Mesendoderm (in vitro differentiated cells): ENCODE results near the gene MYBBP1A.
"Not testable (repeated sequence)": the region's sequence is repeated elsewhere in the genome, so short reads cannot be mapped to it uniquely, and the experiment has no call there.

Source experiments
- DNase-seq: peaks from one replicate; pipeline ENCODE4 v3.0.0; 2013
- H2AK5ac ChIP-seq: 2 replicates; pipeline ENCODE4 v1.6.1; 2013; ENCODE audit warnings: low read length, inconsistent platforms
- H2BK120ac ChIP-seq: 2 replicates; pipeline ENCODE4 v1.6.1; 2013; ENCODE audit warnings: low read depth, mild to moderate bottlenecking, low read length, moderate library complexity, mixed read lengths
- H2BK15ac ChIP-seq: replicated peaks from 2 replicates; pipeline ENCODE4 v1.6.1; 2013; ENCODE audit warnings: low read depth, mild to moderate bottlenecking, moderate library complexity
- H2BK5ac ChIP-seq: 2 replicates; pipeline ENCODE4 v1.6.1; 2013; ENCODE audit warnings: low read length, inconsistent platforms
- H3K18ac ChIP-seq: 2 replicates; pipeline ENCODE4 v1.6.1; 2013; ENCODE audit warnings: mild to moderate bottlenecking, low read length, mixed read lengths
- H3K23ac ChIP-seq: one replicate; pipeline ENCODE4 v1.6.1; 2013; ENCODE audit warnings: low read length
- H3K27ac ChIP-seq: 2 replicates; pipeline ENCODE4 v1.5.1; 2013; ENCODE audit warnings: low read depth, mild to moderate bottlenecking, inconsistent platforms, low read length, moderate library complexity
- H3K27me3 ChIP-seq: 2 replicates; pipeline ENCODE4 v1.6.1; 2013; ENCODE audit warnings: low read length, control low read depth, mild to moderate bottlenecking, inconsistent platforms; ENCODE audit not compliant: insufficient read depth, poor library complexity
- H3K36me3 ChIP-seq: 2 replicates; pipeline ENCODE4 v1.6.1; 2013; ENCODE audit warnings: low read length, inconsistent platforms; ENCODE audit not compliant: control insufficient read depth, insufficient read depth
- H3K4ac ChIP-seq: one replicate; pipeline ENCODE4 v1.6.1; 2013; ENCODE audit warnings: low read depth, mild to moderate bottlenecking, low read length, moderate library complexity
- H3K4me1 ChIP-seq: 2 replicates; pipeline ENCODE4 v1.6.1; 2013; ENCODE audit warnings: low read depth, low read length, inconsistent platforms; ENCODE audit not compliant: control insufficient read depth
- H3K4me2 ChIP-seq: 2 replicates; pipeline ENCODE4 v1.6.1; 2013; ENCODE audit warnings: low read length
- H3K4me3 ChIP-seq: 2 replicates; pipeline ENCODE4 v1.5.1; 2013; ENCODE audit warnings: mild to moderate bottlenecking, low read length
- H3K56ac ChIP-seq: one replicate; pipeline ENCODE4 v1.6.1; 2013; ENCODE audit warnings: low read length
- H3K79me1 ChIP-seq: 2 replicates; pipeline ENCODE4 v1.6.1; 2013; ENCODE audit warnings: low read length, inconsistent platforms
- H3K79me2 ChIP-seq: 2 replicates; pipeline ENCODE4 v1.6.1; 2013; ENCODE audit warnings: mild to moderate bottlenecking, low read length; ENCODE audit not compliant: control insufficient read depth, insufficient read depth
- H3K9ac ChIP-seq: 2 replicates; pipeline ENCODE4 v1.6.1; 2013; ENCODE audit warnings: low read length, inconsistent platforms
- H4K5ac ChIP-seq: one replicate; pipeline ENCODE4 v1.6.1; 2013; ENCODE audit warnings: low read length
- H4K8ac ChIP-seq: one replicate; pipeline ENCODE4 v1.6.1; 2013; ENCODE audit warnings: low read depth, mild to moderate bottlenecking, control low read depth, low read length, moderate library complexity
- WGBS: extraction: QIAGEN DNeasy Blood & Tissue Kit; methylation state at CpG from one replicate; pipeline ENCODE4 v1.1.7; 2013; ENCODE audit warnings: low lambda C conversion rate, missing lambda C conversion rate; ENCODE audit not compliant: insufficient coverage; ENCODE audit errors: extremely low coverage; 5-methylcytosine and 5-hydroxymethylcytosine counted together

MYBBP1A gene

DNA sequence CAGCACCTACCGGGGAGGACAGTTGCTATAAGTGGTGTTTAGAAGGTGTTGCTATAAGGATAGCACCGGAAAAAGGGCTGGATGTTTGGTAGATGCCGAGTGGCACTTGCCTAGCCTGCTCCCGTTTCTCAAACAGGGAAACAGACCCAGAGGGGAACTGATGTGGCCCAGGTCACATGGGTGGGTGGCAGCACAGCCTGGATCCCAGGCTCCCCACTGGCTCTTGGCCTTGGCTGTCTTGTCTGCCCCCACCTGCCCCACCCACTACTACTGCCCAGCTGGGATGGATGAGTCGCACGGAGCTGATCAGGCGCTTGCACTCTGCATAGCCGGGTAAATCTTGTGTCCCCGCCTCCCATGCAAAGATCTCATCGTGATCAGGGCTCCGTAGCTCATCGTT lies 36.3 kb upstream of the MYBBP1A start:
- Histone ChIP-seq H4K8ac (no peak overlapping the region), H3K4me1 (peaks cover 2% of the 10 kb centered on the region), H3K23ac (no peak overlapping the region), H2BK5ac (no peak overlapping the region), H3K18ac (no peak overlapping the region), H2AK5ac (no peak overlapping the region), H4K5ac (no peak overlapping the region), H3K4ac (no peak overlapping the region), H2BK15ac (no peak overlapping the region), H3K79me2 (no peaks in the 10 kb centered on the region), H3K9ac (no peak overlapping the region), H2BK120ac (no peak overlapping the region), H3K27ac (no peak overlapping the region), H3K4me2 (no peak overlapping the region), H3K27me3 (no peaks in the 10 kb centered on the region), H3K56ac (no peak overlapping the region), H3K79me1 (no peaks in the 10 kb centered on the region), H3K36me3 (no peaks in the 10 kb centered on the region), H3K4me3 (no peak overlapping the region)
- WGBS, result no CpG with 5 or more reads among the region's 12 CpGs
- DNase-seq, result no peak

DNA sequence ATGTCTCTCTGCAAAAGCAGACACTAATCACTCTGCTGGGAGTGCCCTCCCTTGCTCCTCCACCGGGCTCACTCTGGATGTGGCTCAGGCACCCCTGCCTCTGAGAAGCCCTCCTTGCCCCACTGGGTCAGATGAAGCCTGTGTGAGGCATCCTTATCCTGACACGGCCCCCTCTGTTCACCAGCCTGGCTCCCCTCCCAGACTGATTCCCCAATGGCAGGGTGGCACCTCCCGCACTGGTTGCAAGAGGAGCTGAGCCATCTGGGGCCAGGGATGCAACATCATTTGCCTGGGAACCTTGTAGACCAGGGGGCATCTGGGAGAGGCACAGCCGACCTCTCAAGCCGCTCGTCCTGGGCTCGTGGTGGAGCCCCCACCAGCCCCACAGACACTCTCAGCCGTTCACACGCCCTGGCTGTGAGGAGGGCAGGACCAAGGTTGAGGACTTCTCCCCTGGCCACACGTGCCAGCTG lies 35.8 kb upstream of the MYBBP1A start:
- no peak overlapping the region for H3K4me2 ChIP-seq
- H2BK15ac ChIP-seq, result no peak overlapping the region
- H2BK120ac ChIP-seq, result no peak overlapping the region
- peaks cover 2% of the 10 kb centered on the region for H3K4me1 ChIP-seq
- H4K5ac ChIP-seq, result no peak overlapping the region
- no peaks in the 10 kb centered on the region for H3K79me1 ChIP-seq
- H3K4ac ChIP-seq, result no peak overlapping the region
- no peak for DNase-seq
- H3K4me3 ChIP-seq, result no peak overlapping the region
- H2BK5ac ChIP-seq, result no peak overlapping the region
- WGBS, result no CpG with 5 or more reads among the region's 10 CpGs
- no peaks in the 10 kb centered on the region for H3K79me2 ChIP-seq
- no peak overlapping the region for H4K8ac ChIP-seq
- no peak overlapping the region for H3K18ac ChIP-seq
- no peak overlapping the region for H3K27ac ChIP-seq
- no peak overlapping the region for H3K23ac ChIP-seq
- H3K56ac ChIP-seq, result no peak overlapping the region
- H3K27me3 ChIP-seq, result no peaks in the 10 kb centered on the region
- no peak overlapping the region for H2AK5ac ChIP-seq
- H3K9ac ChIP-seq, result no peak overlapping the region
- H3K36me3 ChIP-seq, result no peaks in the 10 kb centered on the region

GRCh38 chr17:4590042-4590441 lies 34.9 kb upstream of the MYBBP1A start:
- H3K9ac ChIP-seq, H2BK5ac ChIP-seq, H3K4me3 ChIP-seq, H2BK15ac ChIP-seq, H4K8ac ChIP-seq, H3K36me3 ChIP-seq, H2AK5ac ChIP-seq, DNase-seq, H3K56ac ChIP-seq, H3K79me2 ChIP-seq, H3K4me2 ChIP-seq, H4K5ac ChIP-seq, H3K4me1 ChIP-seq, H3K18ac ChIP-seq, H3K27me3 ChIP-seq, H3K4ac ChIP-seq, H3K27ac ChIP-seq, H3K23ac ChIP-seq, H2BK120ac ChIP-seq, H3K79me1 ChIP-seq: not testable (repeated sequence)
- no CpG with 5 or more reads among the region's 11 CpGs for WGBS

DNA sequence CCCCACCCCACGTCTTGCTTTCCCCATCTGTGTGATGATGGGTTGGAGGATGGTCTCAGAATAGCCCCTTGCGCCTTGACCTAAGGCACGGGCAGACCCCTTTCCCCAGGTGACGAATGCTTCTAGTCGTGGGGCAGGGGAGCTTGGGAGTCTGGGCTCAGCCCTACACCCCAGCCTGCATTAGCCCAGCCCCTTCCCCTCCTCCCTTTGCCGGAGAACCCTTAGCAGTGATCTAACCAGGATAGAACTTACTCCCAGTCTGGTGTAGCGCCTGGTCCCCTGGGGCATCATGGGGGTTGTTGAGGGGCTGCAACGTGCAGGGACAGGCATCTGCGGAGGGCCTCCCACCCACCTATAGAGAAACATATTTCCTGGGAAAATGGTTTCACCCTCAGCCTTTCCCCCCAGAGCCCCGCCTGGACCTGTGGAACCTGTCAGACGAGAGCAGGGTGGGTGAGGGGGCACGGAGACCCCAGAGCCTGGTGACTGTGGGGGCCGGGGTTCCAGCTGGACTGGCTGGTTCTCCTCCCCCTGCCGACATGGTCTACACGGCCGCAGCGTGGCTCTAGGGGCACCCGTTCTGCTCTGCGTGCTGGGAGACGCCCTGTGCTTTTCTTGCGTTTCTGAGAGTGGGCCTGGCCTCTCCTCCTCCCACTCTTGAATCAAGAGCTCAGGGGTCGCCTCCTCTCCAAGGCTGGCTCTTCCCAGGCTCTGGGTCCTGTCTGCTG lies 33.9 kb upstream of the MYBBP1A start:
- Histone ChIP-seq H3K27me3 (peaks cover 10% of the 10 kb centered on the region), H3K36me3 (no peaks in the 10 kb centered on the region), H2AK5ac (no peak overlapping the region), H2BK120ac (no peak overlapping the region), H3K79me2 (no peaks in the 10 kb centered on the region), H3K9ac (no peak overlapping the region), H2BK15ac (no peak overlapping the region), H3K79me1 (no peaks in the 10 kb centered on the region), H2BK5ac (no peak overlapping the region), H3K4me2 (no peak overlapping the region), H3K23ac (no peak overlapping the region), H3K4me1 (no peaks in the 10 kb centered on the region), H3K4ac (no peak overlapping the region), H3K18ac (no peak overlapping the region), H3K27ac (no peak overlapping the region), H3K56ac (no peak overlapping the region), H4K8ac (no peak overlapping the region), H3K4me3 (no peak overlapping the region), H4K5ac (no peak overlapping the region)
- WGBS, result no CpG with 5 or more reads among the region's 22 CpGs
- DNase-seq, result no peak

DNA sequence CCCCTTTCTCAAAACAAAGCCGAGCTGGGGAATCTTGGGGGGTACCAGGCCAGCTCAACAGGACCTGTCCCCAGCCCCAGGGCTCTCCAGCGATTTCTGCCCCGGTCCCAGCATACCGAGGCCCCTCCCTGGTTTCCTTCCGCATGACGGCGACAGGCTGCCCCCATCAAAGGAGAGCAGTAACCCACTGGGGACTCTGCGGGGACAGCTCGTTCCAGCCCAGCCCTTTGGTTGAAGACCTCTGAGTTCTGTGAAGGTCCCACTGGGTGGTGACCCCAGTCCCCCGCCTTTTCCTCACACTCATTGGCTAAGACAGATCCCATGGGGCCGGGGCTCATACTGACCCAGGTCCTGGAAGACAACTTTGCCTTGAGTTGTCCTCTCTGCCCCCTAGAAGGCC lies 33.2 kb upstream of the MYBBP1A start:
- Histone ChIP-seq H4K5ac (no peak overlapping the region), H3K4me1 (no peaks in the 10 kb centered on the region), H2AK5ac (no peak overlapping the region), H3K27me3 (peaks cover 12% of the 10 kb centered on the region), H3K27ac (no peak overlapping the region), H3K9ac (no peak overlapping the region), H3K79me1 (no peaks in the 10 kb centered on the region), H4K8ac (no peak overlapping the region), H3K4me2 (no peak overlapping the region), H3K4ac (no peak overlapping the region), H3K56ac (no peak overlapping the region), H3K4me3 (no peak overlapping the region), H3K23ac (no peak overlapping the region), H3K36me3 (no peaks in the 10 kb centered on the region), H3K79me2 (no peaks in the 10 kb centered on the region), H3K18ac (no peak overlapping the region), H2BK5ac (no peak overlapping the region), H2BK120ac (no peak overlapping the region), H2BK15ac (no peak overlapping the region)
- WGBS, result no CpG with 5 or more reads among the region's 11 CpGs
- no peak for DNase-seq

DNA sequence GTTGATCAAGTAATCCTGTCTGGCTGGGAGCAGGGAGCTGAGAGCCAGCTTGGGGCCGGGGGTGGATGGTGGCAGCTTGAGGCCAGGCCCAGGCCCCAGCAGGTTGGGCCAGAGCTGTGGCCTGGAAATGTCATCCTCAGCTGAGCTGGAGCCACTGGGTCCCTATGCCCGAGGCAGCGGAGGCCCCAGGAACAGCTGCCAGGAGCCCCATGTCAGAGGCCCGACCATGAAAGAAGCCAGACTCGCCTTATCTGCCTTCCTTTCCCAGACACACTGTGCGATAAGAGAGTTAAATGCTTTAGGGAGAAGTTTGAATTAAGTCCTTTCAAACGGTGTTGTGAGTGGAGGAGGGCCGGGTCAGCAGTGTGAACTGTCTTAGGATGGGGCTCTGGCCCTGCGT lies 32.6 kb upstream of the MYBBP1A start:
- no peak overlapping the region for H3K23ac ChIP-seq

More for the DNA sequence above, 32.6 kb upstream of the MYBBP1A start:
- Histone ChIP-seq H2AK5ac (no peak overlapping the region), H4K5ac (no peak overlapping the region), H3K36me3 (no peaks in the 10 kb centered on the region), H2BK5ac (no peak overlapping the region), H3K79me2 (no peaks in the 10 kb centered on the region), H3K4me2 (no peak overlapping the region), H4K8ac (no peak overlapping the region), H2BK15ac (no peak overlapping the region), H2BK120ac (no peak overlapping the region), H3K4ac (no peak overlapping the region), H3K4me1 (no peaks in the 10 kb centered on the region), H3K27me3 (peaks cover 15% of the 10 kb centered on the region), H3K9ac (no peak overlapping the region), H3K27ac (no peak overlapping the region), H3K18ac (no peak overlapping the region), H3K79me1 (no peaks in the 10 kb centered on the region), H3K4me3 (no peak overlapping the region), H3K56ac (no peak overlapping the region)
- no CpG with 5 or more reads among the region's 9 CpGs for WGBS
- DNase-seq, result peak; percentile 54
